NCI-H1436 treated with DMSO at 0.1 percent for 48 hours (cell line): ENCODE data around the gene TNNI3K.

Source experiments
- DNase-seq: peaks from one replicate; lab custom pipeline; 2025; lab: John Stamatoyannopoulos, UW

TNNI3K gene

DNA sequence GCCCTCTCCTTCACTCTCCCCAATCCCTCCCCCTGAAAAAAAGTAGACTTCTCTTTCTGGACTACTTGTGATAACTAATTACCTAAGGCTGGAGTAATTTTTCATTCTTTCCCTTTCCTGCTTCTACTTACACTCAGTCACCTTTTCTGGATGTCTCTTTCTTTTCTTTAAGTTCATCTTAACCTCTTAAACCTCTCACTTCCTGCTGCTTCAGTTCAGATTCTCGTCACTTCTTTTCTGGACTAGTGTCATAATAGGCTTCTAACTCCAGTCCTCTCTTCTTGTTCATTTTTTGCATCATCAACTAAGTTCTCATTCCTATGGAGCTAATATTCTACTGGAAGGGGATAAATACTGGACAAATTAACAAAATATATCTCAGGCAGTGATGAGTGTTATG, 201.8 kb downstream of the TNNI3K start:
- no peak for DNase-seq

DNA sequence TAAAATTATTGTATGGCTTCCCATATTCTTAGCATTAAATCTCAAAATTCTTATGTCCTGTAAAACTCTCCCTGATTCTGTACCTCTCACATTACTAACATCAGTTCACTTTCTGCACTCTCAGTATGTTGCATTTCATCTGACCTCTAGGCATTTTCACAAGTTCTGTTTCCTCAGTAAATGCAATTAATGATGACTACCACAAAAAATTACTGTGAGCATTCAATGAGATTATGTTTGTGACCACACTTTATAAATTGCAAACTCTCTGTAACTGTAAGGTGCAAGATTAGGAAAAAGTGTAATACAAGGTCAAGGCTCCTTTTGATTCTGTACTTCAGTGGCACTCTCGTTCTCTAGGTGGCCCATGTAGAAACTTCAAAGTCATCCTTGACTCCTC, 216.8 kb downstream of the TNNI3K start:
- no peak for DNase-seq

DNA sequence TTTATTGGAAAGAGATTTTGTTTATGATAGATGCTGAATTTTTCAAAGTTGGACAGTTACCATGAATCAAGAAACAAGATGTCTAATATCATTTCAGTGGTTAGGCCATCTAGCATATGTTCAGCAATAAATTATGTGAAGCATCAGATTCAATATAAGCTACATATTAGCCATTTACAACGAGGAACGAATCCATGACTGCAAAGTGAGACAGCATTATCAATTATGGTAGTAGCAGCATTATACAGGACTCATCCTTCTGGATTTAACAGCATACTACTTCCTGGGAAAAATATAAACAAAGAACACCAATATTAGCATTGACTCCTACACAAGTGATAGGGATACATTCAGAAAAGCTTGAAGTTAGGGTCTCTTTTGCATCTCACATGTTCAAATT, 218.1 kb downstream of the TNNI3K start:
- DNase-seq: no peak

DNA sequence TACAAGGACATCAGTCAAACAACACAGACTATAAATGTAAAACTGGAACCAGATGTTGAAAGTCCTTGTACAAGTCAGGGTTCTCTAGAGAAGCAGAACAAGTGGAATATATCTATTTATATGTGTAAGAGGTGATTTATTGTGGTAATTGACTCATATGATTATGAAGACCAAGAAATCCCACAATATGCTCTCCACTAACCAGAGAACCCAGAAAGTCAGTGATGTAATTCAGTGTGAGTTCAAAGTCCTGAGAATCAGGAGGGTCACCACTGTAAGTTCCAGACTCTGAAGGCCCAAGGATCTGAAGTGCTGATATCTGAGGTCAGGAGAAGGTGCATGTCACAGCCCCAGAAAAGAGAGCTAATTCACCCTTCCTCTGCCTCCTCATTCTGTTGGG, 220.2 kb downstream of the TNNI3K start:
- no peak for DNase-seq

DNA sequence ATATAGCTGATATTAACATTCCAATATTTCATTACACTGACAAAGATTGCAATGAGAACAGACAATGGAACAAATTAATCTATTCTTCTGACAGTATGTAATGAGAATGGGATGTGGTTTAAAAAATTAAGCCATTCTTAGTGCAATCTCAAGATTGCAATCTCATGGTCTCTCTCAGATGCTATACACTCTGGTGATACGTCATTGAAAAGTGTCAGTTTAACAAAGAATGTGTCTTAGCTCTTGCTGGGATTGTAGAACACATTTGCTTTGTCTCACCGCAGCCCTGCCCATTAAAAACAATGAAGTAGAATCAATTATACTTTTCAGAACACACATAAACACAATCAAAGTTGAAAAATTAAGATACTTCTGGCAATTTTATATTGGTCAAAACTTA, 222.1 kb downstream of the TNNI3K start:
- DNase-seq: no peak

DNA sequence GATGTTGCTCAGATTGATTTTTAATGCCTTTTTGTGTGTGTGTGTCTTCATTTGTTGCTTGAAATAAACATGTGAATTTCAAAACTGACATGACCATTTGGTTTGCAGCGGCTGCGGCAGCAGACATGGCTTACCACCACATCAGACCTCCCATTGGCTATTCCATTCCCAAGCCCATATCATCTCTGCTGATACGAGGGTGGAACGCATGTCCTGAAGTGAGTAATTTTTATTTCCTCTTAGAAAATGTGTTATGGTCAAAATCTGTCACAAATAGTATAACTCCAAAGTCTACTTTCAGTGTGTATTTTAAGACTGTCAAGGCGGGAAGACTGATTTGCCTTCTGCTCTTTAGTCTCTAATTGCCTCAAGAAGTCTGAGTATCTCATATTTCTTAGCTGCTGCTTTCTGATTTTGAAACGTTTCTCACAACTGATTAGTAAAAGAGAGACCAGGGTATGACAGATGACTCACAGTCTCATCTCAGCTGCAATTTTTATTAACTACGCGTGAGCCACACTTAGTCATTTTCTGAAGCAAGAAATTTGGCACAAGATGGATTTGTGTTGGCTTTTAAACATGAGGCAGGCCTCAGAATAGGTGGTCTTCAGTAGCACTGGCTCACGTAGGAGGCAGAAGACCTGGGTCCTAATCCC, 228.3 kb downstream of the TNNI3K start:
- no peak for DNase-seq

DNA sequence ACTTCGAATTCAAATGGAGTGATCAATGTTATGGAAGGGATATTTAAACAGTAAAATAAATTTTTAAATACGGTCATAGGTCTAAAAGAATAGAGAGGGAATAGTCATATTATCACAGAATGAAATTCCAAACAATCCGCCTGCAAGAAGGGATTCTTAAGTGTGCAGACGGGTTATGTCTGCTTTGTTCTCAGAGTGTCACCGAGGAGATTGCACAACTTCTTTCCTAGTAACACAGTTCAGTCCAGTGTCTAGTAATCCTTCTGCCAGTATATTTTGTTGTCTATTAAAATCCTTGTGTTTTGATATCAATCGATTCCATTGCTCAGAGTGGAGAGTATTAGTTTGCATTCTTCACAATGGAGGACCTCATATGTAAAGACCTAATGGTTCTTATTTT, 228.8 kb downstream of the TNNI3K start:
- no peak for DNase-seq

DNA sequence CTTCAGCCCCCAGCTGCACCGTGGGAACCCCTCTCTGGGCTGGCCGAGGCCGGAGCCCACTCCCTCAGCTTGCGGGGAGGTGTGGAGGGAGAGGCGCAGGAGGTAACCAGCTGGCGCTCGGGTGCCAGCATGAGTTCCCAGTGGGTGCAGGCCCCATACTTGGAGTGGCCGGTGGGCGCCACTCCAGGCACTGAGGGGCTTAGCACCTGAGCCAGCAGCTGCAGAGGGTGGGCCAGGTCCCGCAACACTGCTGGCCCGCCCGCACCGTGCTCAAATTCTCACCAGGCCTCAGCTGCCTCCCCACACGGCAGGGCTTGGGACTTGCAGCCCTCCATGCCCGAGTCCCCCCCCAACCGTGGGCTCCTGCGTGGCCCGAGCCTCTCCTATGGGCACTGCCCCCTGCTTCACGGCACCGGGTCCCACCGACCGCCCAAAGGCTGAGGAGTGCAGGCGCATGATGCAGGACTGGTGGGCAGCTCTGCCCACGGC, 230.1 kb downstream of the TNNI3K start:
- DNase-seq: no peak

DNA sequence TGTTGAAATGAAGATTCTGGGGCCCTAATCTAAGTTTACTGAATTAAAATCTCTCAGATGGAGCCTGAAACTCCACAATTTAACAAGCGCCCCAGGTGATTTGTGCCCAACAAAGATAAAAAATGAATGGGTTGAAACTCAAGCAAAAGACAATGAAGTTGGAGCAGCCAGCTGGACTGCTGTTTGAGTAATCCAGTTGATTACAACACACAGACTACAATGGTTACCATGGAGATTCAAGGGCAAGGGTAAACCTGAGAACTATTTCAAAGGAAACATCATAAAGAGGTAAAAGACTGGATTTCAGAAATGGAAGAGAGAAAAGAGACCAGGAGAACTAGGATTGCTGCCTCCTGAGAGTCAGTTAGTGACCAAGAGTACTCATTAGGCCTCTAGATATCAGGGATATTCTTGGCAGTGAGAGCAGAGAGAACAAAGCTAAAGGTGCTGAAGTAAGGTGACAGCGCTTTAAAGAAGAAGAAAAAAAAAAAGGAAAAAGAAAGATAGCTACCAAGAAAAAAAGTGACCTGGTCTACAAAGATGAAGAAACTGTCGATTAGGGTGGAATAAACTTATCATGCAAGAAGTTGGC, 232.7 kb downstream of the TNNI3K start:
- no peak for DNase-seq

DNA sequence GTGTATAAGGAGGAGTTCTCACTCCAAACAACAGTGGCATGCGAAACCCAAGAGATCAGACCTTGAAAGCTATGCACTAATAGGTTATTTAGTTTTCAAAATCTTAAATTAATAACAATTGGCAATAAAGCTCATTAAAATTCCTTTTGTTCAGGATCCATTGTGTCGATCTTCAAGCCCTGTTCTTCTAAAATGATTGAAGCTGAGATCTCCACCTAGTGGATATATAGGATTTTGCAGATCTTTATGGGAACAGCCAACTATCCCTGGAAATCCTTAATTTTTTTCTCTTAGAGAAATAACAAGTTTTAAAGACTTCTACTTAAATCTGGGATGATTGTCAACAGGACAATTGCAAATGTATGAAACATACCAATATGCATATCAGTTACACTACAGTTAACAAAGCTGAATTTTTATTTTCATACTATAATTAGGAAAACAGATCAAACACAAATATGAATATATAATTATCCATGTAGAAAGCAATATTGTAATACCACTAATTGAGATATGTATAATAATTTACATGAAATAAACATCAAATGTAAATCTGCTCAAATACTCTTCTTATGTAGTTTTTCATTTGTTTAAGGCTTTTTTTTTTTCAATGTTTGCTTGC, 233.9 kb downstream of the TNNI3K start:
- peak; percentile 13 for DNase-seq

DNA sequence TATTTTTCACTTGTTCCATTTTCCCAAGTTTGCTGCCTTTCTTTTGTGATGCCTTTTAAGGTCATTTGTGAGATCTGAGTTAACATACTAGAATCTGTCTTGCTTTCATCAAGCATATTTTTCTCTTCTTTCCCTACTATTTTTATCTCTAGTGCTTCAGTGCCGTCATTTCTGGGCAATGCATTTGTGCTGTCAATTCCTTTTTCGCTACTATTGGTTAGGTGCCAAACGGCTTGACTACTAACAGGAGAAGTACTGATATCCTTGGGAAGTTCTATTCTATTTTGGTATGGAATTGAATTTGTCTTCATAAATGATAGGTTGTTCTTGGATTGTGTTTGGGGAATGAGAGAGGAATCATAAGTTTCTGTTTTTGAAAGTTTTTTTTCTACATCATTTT, 235.1 kb downstream of the TNNI3K start:
- no peak for DNase-seq

DNA sequence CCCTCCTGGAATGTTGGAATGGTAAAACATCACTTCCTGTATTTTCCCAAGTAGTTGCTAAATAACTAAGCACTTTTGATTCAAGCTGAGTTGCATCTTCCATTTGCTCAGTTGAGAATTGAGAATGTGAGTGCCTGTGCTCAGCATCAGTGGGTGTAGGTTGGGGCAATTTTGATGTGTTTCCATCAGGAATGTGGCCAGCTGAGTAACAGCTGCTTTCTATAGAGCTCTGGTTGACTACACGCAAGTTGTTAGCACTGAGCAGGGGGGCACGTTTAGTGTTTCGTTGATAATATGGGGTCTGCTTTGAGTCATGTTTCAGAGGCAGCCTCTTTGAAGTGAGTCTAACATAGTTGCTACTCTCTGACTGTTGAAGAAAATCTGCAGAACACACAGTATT, 235.7 kb downstream of the TNNI3K start:
- DNase-seq: no peak

DNA sequence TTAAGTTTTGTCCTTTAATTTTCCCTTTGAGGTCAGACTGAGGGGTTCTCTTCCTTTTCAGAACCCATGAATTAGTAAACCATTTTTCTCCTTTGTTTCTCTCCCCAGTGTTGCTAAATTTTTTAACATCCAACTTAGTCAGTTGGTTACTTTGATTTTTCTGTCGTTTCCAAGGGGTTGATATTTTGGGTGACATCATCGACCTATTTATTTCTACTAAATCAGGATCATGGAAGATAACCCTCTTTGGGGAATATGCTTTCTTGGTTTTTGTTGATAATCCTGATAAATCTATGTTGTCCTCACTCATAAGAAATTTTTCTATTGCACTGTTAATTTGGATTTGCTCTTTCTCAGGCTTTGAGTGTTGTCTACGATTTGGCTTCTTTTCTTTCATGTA, 236.3 kb downstream of the TNNI3K start:
- DNase-seq: no peak

DNA sequence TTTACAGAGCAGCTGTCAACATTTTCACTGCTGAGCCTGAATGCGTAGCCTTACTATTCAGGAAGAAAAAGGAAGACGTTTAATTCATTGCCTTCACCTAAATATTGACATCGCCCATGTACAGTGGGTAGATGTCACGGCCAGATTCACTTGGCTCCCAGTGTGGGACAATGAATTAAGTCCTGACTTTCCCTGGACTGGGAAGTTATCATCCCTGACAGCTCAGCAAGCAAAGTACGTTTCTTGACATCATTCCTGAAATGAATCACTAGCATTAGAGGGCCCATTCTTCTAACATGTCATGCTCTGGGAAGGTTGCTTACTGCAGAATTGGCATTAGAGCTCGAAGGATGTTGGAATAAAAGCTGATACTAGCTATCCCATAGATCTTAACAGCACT, 239.4 kb downstream of the TNNI3K start:
- DNase-seq: no peak

DNA sequence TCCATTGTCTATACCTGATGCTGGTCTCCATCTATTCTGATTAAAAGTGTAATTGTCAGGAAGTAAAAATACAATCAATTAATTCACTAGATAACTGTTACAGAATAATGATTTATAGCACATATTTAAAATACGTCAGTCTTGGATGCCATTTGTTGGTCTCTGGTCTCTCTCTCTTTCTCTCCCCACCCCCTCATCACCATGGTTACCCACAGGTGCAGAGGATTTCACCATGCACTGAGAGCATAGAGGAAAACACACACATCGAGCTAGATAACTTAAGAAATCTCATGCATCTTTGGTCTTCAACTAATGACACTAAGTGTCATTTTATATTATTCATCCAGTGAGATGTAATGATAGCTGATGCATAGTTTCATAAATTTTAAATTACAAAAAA, 243.8 kb downstream of the TNNI3K start:
- DNase-seq: no peak

DNA sequence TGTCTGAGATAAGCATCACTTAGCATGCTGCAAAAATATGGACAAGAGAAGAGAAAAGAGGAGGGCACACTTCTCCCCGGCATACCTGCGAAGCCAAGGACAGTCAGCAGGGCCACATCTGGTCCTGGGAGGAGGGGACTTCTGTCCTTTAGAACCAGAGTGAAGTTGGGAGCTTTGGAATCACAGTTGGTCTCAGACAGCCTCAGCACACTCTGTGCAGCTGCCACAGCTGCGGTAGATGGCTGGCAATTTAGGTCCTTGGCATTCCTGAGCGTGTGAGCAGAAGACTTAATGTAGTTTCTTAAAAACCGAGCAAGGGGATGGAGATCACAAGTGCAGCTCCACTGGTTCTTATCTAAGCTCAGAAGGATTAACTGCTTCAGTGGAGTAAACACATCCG, 244.9 kb downstream of the TNNI3K start:
- DNase-seq: no peak

DNA sequence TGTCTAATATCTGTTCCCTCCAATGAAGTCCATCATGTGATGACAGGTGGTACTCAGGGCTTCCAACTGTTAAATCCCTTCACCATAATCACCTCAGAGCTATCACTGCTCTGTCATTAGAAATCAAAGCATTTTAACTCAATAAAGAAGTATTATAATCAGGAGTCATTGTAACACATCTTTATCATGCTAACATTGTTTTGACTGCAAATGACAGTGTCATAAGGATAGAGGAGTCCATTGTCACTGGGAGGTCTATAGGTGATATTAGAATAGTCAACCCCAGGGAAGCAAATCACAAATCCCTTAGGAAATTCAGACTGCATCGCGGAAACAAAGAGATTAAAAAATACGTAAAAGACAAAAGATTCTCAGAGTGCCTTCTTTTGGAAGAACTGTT, 246.4 kb downstream of the TNNI3K start:
- DNase-seq: no peak

DNA sequence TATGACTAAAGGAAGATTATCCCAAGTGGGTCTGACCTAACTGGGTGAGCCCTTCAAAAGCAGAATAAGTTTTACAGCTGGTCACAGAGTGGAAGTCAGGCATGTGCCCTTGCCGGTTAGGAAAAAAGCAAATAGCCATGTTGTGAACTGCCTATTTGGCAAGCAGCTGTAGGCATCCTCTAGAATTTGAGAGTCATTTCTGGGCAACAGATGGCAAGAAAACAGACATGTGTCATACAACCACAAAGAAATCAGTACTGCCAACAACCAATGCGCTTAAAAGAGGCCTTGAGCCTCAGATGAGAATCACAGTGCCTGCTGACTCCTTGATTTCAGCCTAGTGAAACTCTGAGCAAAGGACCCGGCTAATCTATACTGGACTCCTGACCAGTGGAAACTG, 250.4 kb downstream of the TNNI3K start:
- DNase-seq: no peak

DNA sequence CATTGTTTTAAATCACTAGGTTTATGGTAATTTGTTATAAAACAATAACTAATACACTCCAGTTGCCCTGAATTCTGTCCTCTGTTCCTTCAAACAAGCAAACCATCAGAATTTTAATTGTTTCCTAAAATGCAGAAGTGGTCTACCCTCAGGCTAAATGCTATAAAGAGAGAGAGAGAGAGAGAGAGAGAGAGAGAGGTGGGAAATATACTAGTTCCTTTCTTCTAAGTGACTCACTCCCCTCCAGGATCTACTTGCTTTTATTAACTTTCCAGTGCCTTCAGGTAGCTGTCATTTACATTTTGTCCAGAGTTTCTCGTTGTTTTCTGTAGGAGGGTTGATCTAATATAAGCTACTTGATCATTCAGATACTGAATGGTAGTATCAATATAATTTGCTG, 250.8 kb downstream of the TNNI3K start:
- no peak for DNase-seq

DNA sequence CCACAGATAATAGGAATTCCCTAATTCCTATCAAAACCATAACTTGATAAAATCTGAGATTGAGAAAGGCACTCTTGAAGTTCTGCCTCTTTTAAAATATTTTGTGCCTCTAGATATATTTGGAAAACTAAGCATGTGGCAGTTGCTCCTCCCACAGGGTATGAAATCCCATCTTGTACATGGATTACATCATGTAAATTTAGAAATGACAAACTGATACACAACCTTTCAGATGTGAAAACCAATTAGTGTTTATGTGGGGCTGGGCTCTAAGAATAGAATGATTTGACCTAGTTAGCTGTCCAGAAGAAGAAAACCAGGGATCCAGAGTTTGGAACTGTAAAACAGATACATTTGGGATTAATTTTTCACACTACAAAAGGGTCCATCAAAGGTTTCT, 261.5 kb downstream of the TNNI3K start:
- no peak for DNase-seq

DNA sequence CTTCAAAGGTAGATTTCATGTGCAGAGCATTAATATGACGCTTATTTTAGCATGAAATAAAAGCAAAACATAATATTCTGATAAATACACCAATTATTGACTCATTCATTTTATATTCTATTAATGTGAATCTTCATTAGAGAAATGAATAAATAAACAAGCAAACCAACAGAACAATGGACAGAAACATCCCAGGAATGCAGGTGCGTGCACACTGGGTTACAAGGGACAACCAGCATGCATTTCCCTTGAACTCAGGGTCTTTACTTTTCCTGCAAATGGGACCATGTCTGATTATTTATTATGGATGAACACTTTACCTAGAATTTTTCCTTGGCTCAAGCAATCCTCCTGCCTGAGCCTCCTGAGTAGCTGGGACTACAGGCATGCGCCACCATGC, 263.7 kb downstream of the TNNI3K start:
- DNase-seq: no peak

DNA sequence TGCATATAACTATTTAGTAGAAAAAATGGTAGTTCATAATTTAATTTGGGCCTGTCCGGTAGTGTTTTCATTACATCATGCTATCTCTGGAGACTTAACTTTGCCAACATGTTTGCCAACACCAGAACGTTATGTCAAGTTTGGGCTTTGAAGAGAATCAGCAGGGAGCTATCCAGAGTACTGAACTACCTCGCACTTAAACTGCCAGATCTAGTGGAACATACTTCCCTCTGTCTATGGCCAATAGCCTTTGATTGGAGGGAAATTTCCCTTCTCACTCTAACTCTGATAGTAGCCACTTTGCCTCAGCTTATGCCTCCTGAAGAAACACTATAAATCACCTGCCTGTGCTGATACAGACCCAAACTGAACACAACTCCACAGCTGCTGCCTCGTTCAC, 267.2 kb downstream of the TNNI3K start:
- DNase-seq: no peak

DNA sequence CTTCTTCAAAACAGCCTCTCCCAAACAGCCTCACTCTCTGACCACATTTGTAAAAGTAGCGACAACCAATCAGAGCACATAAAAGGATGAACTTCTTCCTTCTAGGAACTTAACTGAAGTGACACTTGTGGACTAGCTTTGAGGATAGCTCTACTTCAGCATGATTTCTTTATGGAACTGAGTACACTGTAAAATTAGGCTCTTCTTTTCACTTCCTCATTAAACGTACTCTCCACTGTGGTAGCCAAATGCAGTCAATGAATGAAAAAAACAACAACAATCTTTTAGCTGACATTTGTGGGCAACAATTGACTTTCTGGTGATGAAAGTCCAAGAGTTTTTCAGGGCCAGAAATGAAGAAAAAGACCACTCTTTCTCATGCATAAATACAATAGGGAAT, 267.7 kb downstream of the TNNI3K start:
- DNase-seq: no peak
